SK-N-SH treated with all-trans-retinoic acid at 6 μM for 48 hours (cell line): ENCODE measurements around the gene SPEF1.

ENCODE experiments used
- ATAC-seq: fragments of 200-7000 bp; cut with Tn5 transposase; 3 replicates; pipeline ENCODE4 v1.9.1; 2020; ENCODE audit warnings: mild to moderate bottlenecking, moderate library complexity
- ARNTL ChIP-seq: fragments of 450-650 bp; formaldehyde crosslinking; IDR thresholded peaks from 2 replicates; pipeline ENCODE4 v1.5.0; 2020; ENCODE audit warnings: low read depth, mild to moderate bottlenecking, moderate library complexity, borderline replicate concordance
- BACH2 ChIP-seq: fragments of 250-450 bp; sonication (Bioruptor Pico); IDR thresholded peaks from 2 replicates; pipeline ENCODE4 v1.9.0; 2021; ENCODE audit warnings: mild to moderate bottlenecking, borderline replicate concordance
- CSDC2 ChIP-seq: fragments of 250-450 bp; sonication (Bioruptor Pico); IDR thresholded peaks from 2 replicates; pipeline ENCODE4 v1.5.0; 2020; ENCODE audit warnings: mild to moderate bottlenecking, moderate library complexity
- ESRRG ChIP-seq: fragments of 250-450 bp; sonication (Bioruptor Pico); IDR thresholded peaks from 2 replicates; pipeline ENCODE4 v1.6.1; 2021; ENCODE audit warnings: mild to moderate bottlenecking
- ISL1 ChIP-seq: fragments of 250-450 bp; sonication (Bioruptor Pico); IDR thresholded peaks from 2 replicates; pipeline ENCODE4 v2.1.2; 2022; ENCODE audit warnings: mild to moderate bottlenecking, moderate library complexity
- OSR1 ChIP-seq: fragments of 250-450 bp; sonication (Bioruptor Pico); IDR thresholded peaks from 2 replicates; pipeline ENCODE4 v1.8.0; 2022; ENCODE audit warnings: moderate library complexity, mild to moderate bottlenecking, inconsistent platforms
- PATZ1 ChIP-seq: fragments of 250-450 bp; sonication (Bioruptor Pico); IDR thresholded peaks from 2 replicates; pipeline ENCODE4 v1.8.0; 2020; ENCODE audit warnings: mild to moderate bottlenecking, moderate library complexity, borderline replicate concordance
- POU6F1 ChIP-seq: fragments of 250-450 bp; sonication (Bioruptor Pico); IDR thresholded peaks from 2 replicates; pipeline ENCODE4 v1.8.0; 2021; ENCODE audit warnings: low read depth, mild to moderate bottlenecking, moderate library complexity, borderline replicate concordance
- PPARA ChIP-seq: fragments of 250-450 bp; sonication (Bioruptor Pico); IDR thresholded peaks from 2 replicates; pipeline ENCODE4 v1.5.0; 2020; ENCODE audit warnings: mild to moderate bottlenecking, borderline replicate concordance
- SNAI2 ChIP-seq: fragments of 250-450 bp; sonication (Bioruptor Pico); IDR thresholded peaks from 2 replicates; pipeline ENCODE4 v1.5.0; 2020; ENCODE audit warnings: mild to moderate bottlenecking, moderate library complexity
- TCF4 ChIP-seq: fragments of 250-450 bp; sonication (Bioruptor Pico); IDR thresholded peaks from 2 replicates; pipeline ENCODE4 v1.8.0; 2021; ENCODE audit warnings: mild to moderate bottlenecking, moderate library complexity, borderline replicate concordance
- TOX ChIP-seq: fragments of 250-450 bp; sonication (Bioruptor Pico); IDR thresholded peaks from 2 replicates; pipeline ENCODE4 v1.8.0; 2021; ENCODE audit warnings: mild to moderate bottlenecking, moderate library complexity, borderline replicate concordance
- TSHZ2 ChIP-seq: fragments of 250-450 bp; sonication (Bioruptor Pico); IDR thresholded peaks from 2 replicates; pipeline ENCODE4 v1.5.0; 2020; ENCODE audit warnings: mild to moderate bottlenecking, moderate library complexity
- ZFP3 ChIP-seq: fragments of 250-450 bp; sonication (Bioruptor Pico); IDR thresholded peaks from 2 replicates; pipeline ENCODE4 v1.5.0; 2020; ENCODE audit warnings: mild to moderate bottlenecking, moderate library complexity
- ZFP30 ChIP-seq: fragments of 450-650 bp; formaldehyde crosslinking; IDR thresholded peaks from 2 replicates; pipeline ENCODE4 v1.5.0; 2022; ENCODE audit warnings: mild to moderate bottlenecking, moderate library complexity
- ZNF70 ChIP-seq: fragments of 450-650 bp; formaldehyde crosslinking; IDR thresholded peaks from 2 replicates; pipeline ENCODE4 v1.5.0; 2020; ENCODE audit warnings: mild to moderate bottlenecking, moderate library complexity
- TF ChIP-seq, protein P1 (sequence below): fragments of 250-450 bp; sonication (Bioruptor Pico); IDR thresholded peaks from 2 replicates; pipeline ENCODE4 v1.5.1; 2020; ENCODE audit warnings: low read depth, mild to moderate bottlenecking, moderate library complexity
- TF ChIP-seq, protein P2 (sequence below): fragments of 250-450 bp; sonication (Bioruptor Pico); IDR thresholded peaks from 2 replicates; pipeline ENCODE4 v1.5.1; 2021; ENCODE audit warnings: mild to moderate bottlenecking, moderate library complexity

The SPEF1 gene

DNA sequence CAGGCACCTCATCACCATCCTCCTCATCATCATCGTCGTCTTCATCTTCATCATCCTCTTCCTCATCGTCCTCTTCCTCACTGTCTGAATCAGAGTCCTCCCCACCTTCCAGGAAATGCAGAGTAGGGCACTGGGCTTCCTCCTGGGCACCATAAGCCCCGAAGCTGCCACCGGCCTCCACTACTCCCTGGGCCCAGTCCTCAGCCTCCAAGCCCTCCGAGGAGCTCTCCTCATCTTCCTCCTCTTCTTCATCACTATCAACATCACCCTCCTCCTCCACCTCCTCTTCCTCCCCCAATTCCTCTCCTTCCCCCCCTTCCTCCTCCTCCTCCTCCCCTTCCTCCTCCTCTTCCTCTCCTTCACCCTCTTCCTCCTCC lies 3.6 kb upstream of the SPEF1 start:
- no peak for ATAC-seq
- TF ChIP-seq ZFP30 (no peak), BACH2 (CRISPR knock-in tag) (no peak), TSHZ2 (CRISPR knock-in tag) (no peak), TOX (CRISPR knock-in tag) (no peak), ZFP3 (CRISPR knock-in tag) (no peak), ESRRG (CRISPR knock-in tag) (no peak), ZNF70 (CRISPR knock-in tag) (no peak), CSDC2 (CRISPR knock-in tag) (no peak), ISL1 (no peak), TCF4 (CRISPR knock-in tag) (no peak)
- TF ChIP-seq, protein P1, sequence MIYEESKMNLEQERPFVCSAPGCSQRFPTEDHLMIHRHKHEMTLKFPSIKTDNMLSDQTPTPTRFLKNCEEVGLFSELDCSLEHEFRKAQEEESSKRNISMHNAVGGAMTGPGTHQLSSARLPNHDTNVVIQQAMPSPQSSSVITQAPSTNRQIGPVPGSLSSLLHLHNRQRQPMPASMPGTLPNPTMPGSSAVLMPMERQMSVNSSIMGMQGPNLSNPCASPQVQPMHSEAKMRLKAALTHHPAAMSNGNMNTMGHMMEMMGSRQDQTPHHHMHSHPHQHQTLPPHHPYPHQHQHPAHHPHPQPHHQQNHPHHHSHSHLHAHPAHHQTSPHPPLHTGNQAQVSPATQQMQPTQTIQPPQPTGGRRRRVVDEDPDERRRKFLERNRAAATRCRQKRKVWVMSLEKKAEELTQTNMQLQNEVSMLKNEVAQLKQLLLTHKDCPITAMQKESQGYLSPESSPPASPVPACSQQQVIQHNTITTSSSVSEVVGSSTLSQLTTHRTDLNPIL (CRISPR knock-in tag): no peak
- TF ChIP-seq, protein P2, sequence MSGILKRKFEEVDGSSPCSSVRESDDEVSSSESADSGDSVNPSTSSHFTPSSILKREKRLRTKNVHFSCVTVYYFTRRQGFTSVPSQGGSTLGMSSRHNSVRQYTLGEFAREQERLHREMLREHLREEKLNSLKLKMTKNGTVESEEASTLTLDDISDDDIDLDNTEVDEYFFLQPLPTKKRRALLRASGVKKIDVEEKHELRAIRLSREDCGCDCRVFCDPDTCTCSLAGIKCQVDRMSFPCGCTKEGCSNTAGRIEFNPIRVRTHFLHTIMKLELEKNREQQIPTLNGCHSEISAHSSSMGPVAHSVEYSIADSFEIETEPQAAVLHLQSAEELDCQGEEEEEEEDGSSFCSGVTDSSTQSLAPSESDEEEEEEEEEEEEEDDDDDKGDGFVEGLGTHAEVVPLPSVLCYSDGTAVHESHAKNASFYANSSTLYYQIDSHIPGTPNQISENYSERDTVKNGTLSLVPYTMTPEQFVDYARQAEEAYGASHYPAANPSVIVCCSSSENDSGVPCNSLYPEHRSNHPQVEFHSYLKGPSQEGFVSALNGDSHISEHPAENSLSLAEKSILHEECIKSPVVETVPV (CRISPR knock-in tag): no peak
- TF ChIP-seq, all 23 proteins: peak for 0

- TF ChIP-seq POU6F1 (CRISPR knock-in tag): no peak
- TF ChIP-seq ARNTL (CRISPR knock-in tag): no peak
- no peak for TF ChIP-seq OSR1
- TF ChIP-seq PATZ1: no peak
- no peak for TF ChIP-seq PPARA
- TF ChIP-seq, protein P1 (CRISPR knock-in tag): no peak
- no peak for TF ChIP-seq ZNF70 (CRISPR knock-in tag)
- no peak for TF ChIP-seq SNAI2 (CRISPR knock-in tag)
- TF ChIP-seq TOX (CRISPR knock-in tag): no peak
- ATAC-seq: no peak
Measured at GRCh38 chr20:3784216-3784853, 3.1 kb upstream of the SPEF1 start.

GRCh38 chr20:3783511-3784195 lies 2.4 kb upstream of the SPEF1 start:
- TF ChIP-seq, protein P2 (CRISPR knock-in tag): no peak
- no peak for ATAC-seq
